CD4-positive, alpha-beta T cell (primary cell): ENCODE data around the gene SPTBN1. TPM values are rescaled to one million over a fixed set of nuclear protein-coding genes. Genes with fewer than 3 reads are reported as not detected.

Source experiments
- ATAC-seq: fragments of 200-7000 bp; cut with Tn5 transposase; one replicate; pipeline ENCODE4 v1.10.0; 2022; ENCODE audit warnings: mild to moderate bottlenecking; ENCODE audit not compliant: poor library complexity
- CTCF ChIA-PET: fragments of 350-600 bp; sonication (Branson Sonifier 250); formaldehyde crosslinking; loops from one replicate; lab custom pipeline; 2021; ENCODE audit warnings: antibody characterized with exemption, inconsistent platforms; lab: Charles Lee
- POLR2A ChIA-PET: fragments of 350-600 bp; sonication (Branson Sonifier 250); formaldehyde crosslinking; loops from one replicate; lab custom pipeline; 2021; ENCODE audit warnings: antibody characterized with exemption, inconsistent platforms; lab: Charles Lee
- DNase-seq, 14 experiments: peaks; one replicate each; pipeline ENCODE4 v3.0.0-alpha.2; 2013 to 2020; ENCODE audit warnings: mixed read lengths in 2 of 14
- H3K27ac ChIP-seq, 2 donors: one replicate each; pipeline versions ENCODE4 v1.5.1 to v1.7.0; 2013; ENCODE audit warnings: low read length in 2 of 2, low read depth in 1 of 2, mild to moderate bottlenecking in 1 of 2
- H3K27me3 ChIP-seq, 2 experiments: 1 replicate in 1 of 2; 2 replicates in 1 of 2; pipeline versions ENCODE4 v1.6.1 to v1.7.0; 2013; ENCODE audit warnings: low read length in 2 of 2, control low read depth in 1 of 2, mild to moderate bottlenecking in 1 of 2, moderate library complexity in 1 of 2; ENCODE audit not compliant: insufficient read depth in 2 of 2, control insufficient read depth in 1 of 2
- H3K36me3 ChIP-seq: one replicate; pipeline ENCODE4 v1.6.1; 2013; ENCODE audit warnings: low read length, control low read depth; ENCODE audit not compliant: insufficient read depth
- H3K4me1 ChIP-seq: one replicate; pipeline ENCODE4 v1.6.1; 2013; ENCODE audit warnings: low read length, control low read depth; ENCODE audit not compliant: insufficient read depth
- H3K4me3 ChIP-seq: one replicate; pipeline ENCODE4 v1.5.1; 2013; ENCODE audit warnings: mild to moderate bottlenecking, low read length, moderate library complexity
- H3K9me3 ChIP-seq, 2 experiments: 1 replicate in 1 of 2; 2 replicates in 1 of 2; pipeline versions ENCODE4 v1.6.1 to v1.7.0; 2013; ENCODE audit warnings: low read length in 2 of 2, mild to moderate bottlenecking in 2 of 2, control low read depth in 1 of 2, moderate library complexity in 1 of 2; ENCODE audit not compliant: control insufficient read depth in 1 of 2, insufficient read depth in 1 of 2
- H3K27ac Mint-ChIP-seq: one replicate; pipeline ENCODE4 v1.8.0; 2020; ENCODE audit warnings: mixed read lengths
- H3K27me3 Mint-ChIP-seq: one replicate; pipeline ENCODE4 v1.8.0; 2021; ENCODE audit warnings: mixed read lengths
- H3K36me3 Mint-ChIP-seq: one replicate; pipeline ENCODE4 v1.8.0; 2021; ENCODE audit warnings: low read depth, mixed read lengths
- H3K4me1 Mint-ChIP-seq: one replicate; pipeline ENCODE4 v1.8.0; 2021; ENCODE audit warnings: low read depth, mixed read lengths
- H3K4me3 Mint-ChIP-seq: one replicate; pipeline ENCODE4 v1.8.0; 2020; ENCODE audit warnings: mild to moderate bottlenecking, mixed read lengths
- H3K9me3 Mint-ChIP-seq: one replicate; pipeline ENCODE4 v1.8.0; 2020; ENCODE audit warnings: mixed read lengths
- intact Hi-C, 2 experiments: fragments of 100-400 bp; cut with DNase I in 1 of 2; cut with micrococcal nuclease in 1 of 2; formaldehyde crosslinking; loops; one replicate each; pipeline versions ENCODE4 v1.15.1 to v1.9.0; 2023 to 2025; cut with DNase I, micrococcal nuclease
- polyA plus RNA-seq, 2 donors: library from polyadenylated mRNA; unstranded; fragments of 120-200 nt; gene quantifications; one replicate each; pipeline ENCODE4 v1.2.1, GENCODE V29; 2013
- total RNA-seq, 174 experiments: library from RNA in 2 of 174; stranded (reverse) in 2 of 174; gene quantifications; one replicate each; pipeline ENCODE4 v1.2.3 and lab custom pipeline; 2021 to 2026
- TF ChIP-seq, protein P1 (sequence below): fragments of 200-600 bp; IDR thresholded peaks from one replicate; pipeline ENCODE4 v1.8.0; 2022; ENCODE audit warnings: antibody characterized with exemption, mild to moderate bottlenecking

The SPTBN1 gene
- 100 to 1,000 TPM; 156 to 166 TPM for total RNA-seq
- 85.4 TPM for polyA plus RNA-seq (2013, experiment 1 of 2)
- polyA plus RNA-seq (2013, experiment 2 of 2), result 95.0 TPM
- total RNA-seq (lab: John Stamatoyannopoulos, UW), result 71.7 to 1,539 (median 629) reads per million in 172 experiments

DNA sequence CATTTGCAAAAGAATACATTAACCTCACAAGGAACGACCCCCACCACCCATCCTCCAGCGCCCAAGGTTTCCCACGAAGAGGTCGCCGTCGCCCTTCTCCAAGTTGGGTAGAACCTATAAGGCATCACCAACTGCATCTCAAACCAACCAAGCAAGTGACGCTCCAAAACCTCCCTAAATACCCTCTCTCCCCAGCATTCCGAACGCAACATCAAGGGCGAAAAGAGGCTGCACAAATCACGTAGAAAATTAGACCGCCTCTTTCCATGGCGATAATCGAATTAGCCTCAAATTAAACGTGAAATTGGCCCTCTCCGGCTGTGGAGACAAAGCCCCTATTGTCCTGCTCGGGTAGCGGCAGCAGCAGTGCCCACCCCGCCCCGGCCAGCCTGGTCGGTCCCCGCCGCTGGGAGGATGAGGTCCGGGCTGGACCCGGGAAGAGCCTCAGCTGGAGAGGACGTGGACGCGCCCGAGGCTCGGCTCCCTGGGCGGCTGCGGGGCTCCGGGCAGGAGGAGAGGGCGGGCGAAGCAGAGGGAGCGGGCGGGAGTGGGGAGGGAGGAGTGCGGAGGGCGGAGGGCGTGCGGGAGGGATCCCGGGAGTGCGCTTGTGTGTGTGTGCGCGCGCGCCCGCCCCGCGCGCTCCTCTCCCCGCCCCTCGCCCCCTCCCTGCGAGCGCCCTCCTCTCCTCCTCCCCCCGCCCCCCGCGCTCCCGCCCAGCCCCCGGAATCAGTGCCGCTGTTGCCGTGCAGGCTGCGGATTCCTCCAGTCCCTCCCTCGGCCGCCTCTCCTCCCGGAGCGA, at the start of gene SPTBN1:
Gene SPTBN1, plus strand, starts transcription at position 765 of the 799 bp plus-strand sequence. CDS start 70,092 bp downstream, outside the sequence.
- Mint-ChIP-seq H3K4me3 (peak within 1 kb of the TSS; percentile 69), H3K27me3 (peaks cover 55% of the 10 kb centered on the region), H3K36me3 (no peaks in the 10 kb centered on the region), H3K27ac (no peak within 1 kb of the TSS), H3K9me3 (no peaks in the 10 kb centered on the region), H3K4me1 (peaks cover 22% of the 10 kb centered on the region)
- Histone ChIP-seq H3K4me3 (peak within 1 kb of the TSS; percentile 28), H3K9me3 (no peaks in the 10 kb centered on the region), H3K36me3 (no peaks in the 10 kb centered on the region), H3K27me3 (peaks cover 34 to 59% of the 10 kb centered on the region in 2 experiments), H3K27ac (no peak within 1 kb of the TSS), H3K4me1 (peaks cover 17% of the 10 kb centered on the region)
- TF ChIP-seq, protein P1, sequence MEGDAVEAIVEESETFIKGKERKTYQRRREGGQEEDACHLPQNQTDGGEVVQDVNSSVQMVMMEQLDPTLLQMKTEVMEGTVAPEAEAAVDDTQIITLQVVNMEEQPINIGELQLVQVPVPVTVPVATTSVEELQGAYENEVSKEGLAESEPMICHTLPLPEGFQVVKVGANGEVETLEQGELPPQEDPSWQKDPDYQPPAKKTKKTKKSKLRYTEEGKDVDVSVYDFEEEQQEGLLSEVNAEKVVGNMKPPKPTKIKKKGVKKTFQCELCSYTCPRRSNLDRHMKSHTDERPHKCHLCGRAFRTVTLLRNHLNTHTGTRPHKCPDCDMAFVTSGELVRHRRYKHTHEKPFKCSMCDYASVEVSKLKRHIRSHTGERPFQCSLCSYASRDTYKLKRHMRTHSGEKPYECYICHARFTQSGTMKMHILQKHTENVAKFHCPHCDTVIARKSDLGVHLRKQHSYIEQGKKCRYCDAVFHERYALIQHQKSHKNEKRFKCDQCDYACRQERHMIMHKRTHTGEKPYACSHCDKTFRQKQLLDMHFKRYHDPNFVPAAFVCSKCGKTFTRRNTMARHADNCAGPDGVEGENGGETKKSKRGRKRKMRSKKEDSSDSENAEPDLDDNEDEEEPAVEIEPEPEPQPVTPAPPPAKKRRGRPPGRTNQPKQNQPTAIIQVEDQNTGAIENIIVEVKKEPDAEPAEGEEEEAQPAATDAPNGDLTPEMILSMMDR, result no peak
- POLR2A ChIA-PET, result no interaction called here
- CTCF ChIA-PET, result no interaction called here
- DNase-seq, result peak in 5 of 14 experiments; percentile 5 to 33 (median 19)
- ATAC-seq, result peak; percentile 54
- intact Hi-C loops, result no loop called here

DNA sequence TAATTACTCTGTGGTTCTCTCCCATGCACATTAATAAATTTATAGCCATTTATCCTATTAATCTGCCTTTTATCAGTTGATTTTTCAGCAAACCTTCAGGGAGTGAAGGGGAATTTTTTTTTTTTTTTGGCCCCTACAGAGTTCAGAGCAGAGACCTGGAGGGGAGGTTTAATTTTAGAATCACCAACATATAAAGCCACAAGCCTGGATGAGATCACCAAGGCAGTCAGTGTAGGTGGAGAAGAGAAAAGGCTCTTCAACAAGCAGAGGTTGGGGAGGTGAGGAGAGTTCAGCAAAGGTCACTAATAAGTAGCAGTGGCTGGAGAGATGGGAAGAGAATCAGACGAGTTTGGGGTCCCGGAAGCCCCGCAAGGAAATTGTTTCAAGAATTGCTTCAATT, 48.4 kb upstream of the SPTBN1 start:
- CTCF ChIA-PET, result no interaction called here
- peaks cover 5% of the 10 kb centered on the region for H3K4me1 Mint-ChIP-seq
- no peak for DNase-seq
- H3K4me3 ChIP-seq, result no peak overlapping the region
- H3K27ac ChIP-seq, result no peak overlapping the region
- peaks cover 16% of the 10 kb centered on the region for H3K27me3 Mint-ChIP-seq
- no peak overlapping the region for H3K27ac Mint-ChIP-seq
- no peaks in the 10 kb centered on the region for H3K9me3 ChIP-seq
- H3K36me3 Mint-ChIP-seq, result no peaks in the 10 kb centered on the region
- peaks cover 5% of the 10 kb centered on the region for H3K4me1 ChIP-seq
- no peak for ATAC-seq
- H3K4me3 Mint-ChIP-seq, result no peak overlapping the region
- POLR2A ChIA-PET, result interaction anchor here (1.2 kb wide), 1 partner anchor 23 kb away, joined by 3 read pairs; no protein-coding TSS in a partner anchor
- no peaks in the 10 kb centered on the region for H3K9me3 Mint-ChIP-seq
- H3K36me3 ChIP-seq, result no peaks in the 10 kb centered on the region
- TF ChIP-seq, protein P1, result no peak
- H3K27me3 ChIP-seq, result no peaks in the 10 kb centered on the region
- intact Hi-C loops, result no loop called here

DNA sequence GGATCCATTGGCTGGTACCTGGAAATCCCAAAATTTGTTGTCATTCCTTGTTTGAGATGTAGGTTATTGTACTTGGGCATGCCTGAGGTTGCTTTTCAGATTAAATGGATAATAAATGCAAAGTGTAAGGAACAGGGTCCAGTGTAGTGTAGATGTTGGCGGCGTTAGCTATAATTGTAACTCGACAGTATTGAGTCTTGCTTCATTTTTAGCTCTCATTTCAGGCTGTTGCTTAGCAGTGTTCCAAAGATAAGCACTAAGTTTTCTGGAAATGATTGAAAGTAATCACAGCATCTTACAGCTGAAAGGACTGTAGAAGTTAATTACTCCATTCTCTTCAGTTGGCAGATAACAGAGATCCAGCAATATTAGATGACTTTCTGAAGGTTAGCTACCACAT, 47.8 kb upstream of the SPTBN1 start:
- ATAC-seq (no peak), DNase-seq (no peak)
- Histone ChIP-seq H3K4me1 (peaks cover 5% of the 10 kb centered on the region), H3K9me3 (no peaks in the 10 kb centered on the region), H3K4me3 (no peak overlapping the region), H3K36me3 (no peaks in the 10 kb centered on the region), H3K27ac (no peak overlapping the region), H3K27me3 (no peaks in the 10 kb centered on the region)
- peaks cover 16% of the 10 kb centered on the region for H3K27me3 Mint-ChIP-seq
- CTCF ChIA-PET, result no interaction called here
- TF ChIP-seq, protein P1, result no peak
- POLR2A ChIA-PET, result interaction anchor here (1.2 kb wide), 1 partner anchor 23 kb away, joined by 3 read pairs; no protein-coding TSS in a partner anchor
- intact Hi-C loops, result no loop called here
- H3K9me3 Mint-ChIP-seq, result no peaks in the 10 kb centered on the region
- peaks cover 5% of the 10 kb centered on the region for H3K4me1 Mint-ChIP-seq
- no peaks in the 10 kb centered on the region for H3K36me3 Mint-ChIP-seq
- H3K27ac Mint-ChIP-seq, result no peak overlapping the region
- no peak overlapping the region for H3K4me3 Mint-ChIP-seq
